Choroid plexus epithelial cell (primary cell): Measurements from ENCODE around the gene IGF2BP2.

ENCODE experiments used
- DNase-seq: peaks from one replicate; pipeline ENCODE4 v3.0.0-alpha.2; 2010; ENCODE audit warnings: low read depth
- H3K4me3 ChIP-seq: 2 replicates; pipeline ENCODE4 v1.5.1; 2011; ENCODE audit warnings: low read depth, mild to moderate bottlenecking, control low read depth, low read length, moderate library complexity
- CTCF ChIP-seq: conservative IDR thresholded peaks from 2 replicates; pipeline ENCODE4 v1.5.1; 2011; ENCODE audit warnings: low read depth, mild to moderate bottlenecking, control low read depth, inconsistent platforms, low read length, moderate library complexity

Gene IGF2BP2

DNA sequence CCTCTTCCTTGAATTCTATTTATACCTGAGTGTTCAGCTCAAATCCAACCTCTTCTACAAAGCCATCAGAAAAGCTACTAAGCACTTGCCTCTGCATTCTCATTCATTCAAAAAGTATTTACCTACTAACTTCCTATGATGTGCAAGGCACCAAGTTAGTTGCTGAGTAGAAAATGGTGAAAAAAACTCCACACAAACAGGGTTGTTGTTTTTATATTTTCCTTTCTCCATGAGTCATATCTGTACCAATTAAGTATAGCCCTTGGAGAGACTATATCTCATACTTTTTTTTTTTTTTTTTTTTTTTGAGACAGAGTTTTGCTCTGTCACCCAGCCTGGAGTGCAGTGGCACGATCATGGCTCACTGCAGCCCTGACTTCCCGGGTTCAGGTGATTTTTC, 67.7 kb downstream of the IGF2BP2 start:
- no peak for DNase-seq
- no peak overlapping the region for H3K4me3 ChIP-seq
- TF ChIP-seq CTCF, result no peak

GRCh38 chr3:185756477-185756876, 68.4 kb downstream of the IGF2BP2 start:
- H3K4me3 ChIP-seq, result no peak overlapping the region
- DNase-seq, result no peak
- TF ChIP-seq CTCF, result no peak

DNA sequence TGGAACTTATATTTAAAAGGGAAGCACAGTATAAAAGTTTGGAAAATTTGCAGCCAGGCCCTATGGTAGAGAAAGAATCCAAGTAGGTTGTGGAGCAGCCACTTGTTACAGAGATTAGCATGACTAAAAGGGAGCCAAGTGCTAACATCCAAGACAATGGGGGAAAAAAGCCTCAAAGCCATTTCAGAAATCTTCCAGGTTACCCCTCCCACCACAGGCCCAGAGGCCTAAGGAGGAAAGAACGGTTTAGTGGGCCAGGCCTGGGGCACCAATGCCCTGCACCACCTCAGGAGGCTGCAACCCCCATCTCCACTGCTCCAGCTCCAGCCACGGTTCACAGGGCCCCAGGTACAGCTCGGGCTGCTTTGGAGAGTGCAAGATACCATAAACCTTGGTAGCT, 69.9 kb downstream of the IGF2BP2 start:
- H3K4me3 ChIP-seq, result no peak overlapping the region
- no peak for DNase-seq
- no peak for TF ChIP-seq CTCF

- no peak overlapping the region for H3K4me3 ChIP-seq
- no peak for DNase-seq
- TF ChIP-seq CTCF, result no peak
These were observed 71.5 kb downstream of the IGF2BP2 start for GRCh38 chr3:185753354-185753753.

DNA sequence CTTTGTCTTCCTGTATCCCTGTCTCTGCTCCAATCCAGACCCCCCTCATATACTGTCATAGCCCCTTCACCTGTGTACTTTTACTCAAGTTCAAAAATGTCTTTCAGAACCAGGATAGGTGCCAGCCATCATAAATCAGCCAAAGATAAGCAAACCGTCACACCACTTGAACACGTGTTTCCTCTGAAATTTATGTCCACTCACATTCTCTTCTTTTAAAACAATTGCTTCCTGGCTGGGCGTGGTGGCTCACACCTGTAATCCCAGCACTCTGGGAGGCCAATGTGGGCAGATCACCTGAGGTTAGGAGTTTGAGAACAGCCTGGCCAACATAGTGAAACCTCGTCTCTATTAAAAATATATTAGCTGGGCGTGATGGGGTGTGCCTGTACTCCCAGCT, 74.1 kb downstream of the IGF2BP2 start:
- H3K4me3 ChIP-seq, result no peak overlapping the region
- no peak for TF ChIP-seq CTCF
- no peak for DNase-seq

DNA sequence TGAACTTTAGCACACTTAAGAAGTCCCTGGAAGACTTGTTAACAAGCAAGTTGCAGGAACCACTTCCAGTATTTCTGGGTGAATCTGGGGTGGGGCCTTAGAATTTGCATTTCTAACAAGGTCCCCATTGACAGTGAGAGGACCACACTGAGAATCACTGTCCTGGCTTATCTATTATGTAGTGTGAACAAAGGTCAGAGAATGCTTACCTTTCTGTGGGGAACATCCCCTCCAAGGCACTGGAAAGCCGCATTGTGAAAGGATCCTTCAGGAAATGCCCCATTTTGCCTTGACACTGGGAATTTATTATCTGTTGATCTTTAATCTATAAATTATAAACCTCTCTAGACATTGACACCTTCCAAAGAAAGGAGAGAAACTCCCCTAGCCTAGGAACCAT, 74.8 kb downstream of the IGF2BP2 start:
- DNase-seq, result no peak
- H3K4me3 ChIP-seq, result no peak overlapping the region
- TF ChIP-seq CTCF, result no peak

GRCh38 chr3:185746470-185746869, 78.4 kb downstream of the IGF2BP2 start:
- DNase-seq, result no peak
- H3K4me3 ChIP-seq, result no peak overlapping the region
- TF ChIP-seq CTCF, result no peak
